ENCODE measurements around the gene PGPEP1.
A peak's percentile ranks its signal among the peaks of the same experiment; 100 is the strongest.

The PGPEP1 gene

DNA sequence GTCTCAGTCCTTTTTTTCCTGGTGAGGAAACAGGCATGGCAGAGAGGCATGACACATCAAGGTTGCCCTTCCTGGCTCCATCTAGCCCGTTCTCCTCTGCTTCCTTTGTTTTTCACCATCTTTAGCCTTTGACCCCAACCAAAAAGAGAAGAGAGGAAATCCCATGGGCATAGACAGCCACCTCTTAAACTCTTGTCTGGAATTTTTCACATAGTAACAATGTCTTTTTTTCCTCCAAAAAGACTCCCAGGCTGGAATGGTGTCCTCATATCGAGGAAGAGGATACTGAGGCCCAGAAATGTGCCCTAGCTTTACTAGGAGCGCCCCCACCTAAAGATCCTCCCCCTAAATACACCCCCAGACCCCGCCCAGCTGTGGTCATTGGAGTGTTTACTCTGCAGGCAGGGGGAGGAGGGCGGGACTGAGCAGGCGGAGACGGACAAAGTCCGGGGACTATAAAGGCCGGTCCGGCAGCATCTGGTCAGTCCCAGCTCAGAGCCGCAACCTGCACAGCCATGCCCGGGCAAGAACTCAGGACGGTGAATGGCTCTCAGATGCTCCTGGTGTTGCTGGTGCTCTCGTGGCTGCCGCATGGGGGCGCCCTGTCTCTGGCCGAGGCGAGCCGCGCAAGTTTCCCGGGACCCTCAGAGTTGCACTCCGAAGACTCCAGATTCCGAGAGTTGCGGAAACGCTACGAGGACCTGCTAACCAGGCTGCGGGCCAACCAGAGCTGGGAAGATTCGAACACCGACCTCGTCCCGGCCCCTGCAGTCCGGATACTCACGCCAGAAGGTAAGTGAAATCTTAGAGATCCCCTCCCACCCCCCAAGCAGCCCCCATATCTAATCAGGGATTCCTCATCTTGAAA, 45.5 kb downstream of the PGPEP1 start, which contains the start of gene GDF15:
Gene GDF15, plus strand, starts transcription at position 484 of the 868 bp plus-strand sequence. Its CDS starts 32 bp downstream, at position 516.
- TF ChIP-seq, protein P1, sequence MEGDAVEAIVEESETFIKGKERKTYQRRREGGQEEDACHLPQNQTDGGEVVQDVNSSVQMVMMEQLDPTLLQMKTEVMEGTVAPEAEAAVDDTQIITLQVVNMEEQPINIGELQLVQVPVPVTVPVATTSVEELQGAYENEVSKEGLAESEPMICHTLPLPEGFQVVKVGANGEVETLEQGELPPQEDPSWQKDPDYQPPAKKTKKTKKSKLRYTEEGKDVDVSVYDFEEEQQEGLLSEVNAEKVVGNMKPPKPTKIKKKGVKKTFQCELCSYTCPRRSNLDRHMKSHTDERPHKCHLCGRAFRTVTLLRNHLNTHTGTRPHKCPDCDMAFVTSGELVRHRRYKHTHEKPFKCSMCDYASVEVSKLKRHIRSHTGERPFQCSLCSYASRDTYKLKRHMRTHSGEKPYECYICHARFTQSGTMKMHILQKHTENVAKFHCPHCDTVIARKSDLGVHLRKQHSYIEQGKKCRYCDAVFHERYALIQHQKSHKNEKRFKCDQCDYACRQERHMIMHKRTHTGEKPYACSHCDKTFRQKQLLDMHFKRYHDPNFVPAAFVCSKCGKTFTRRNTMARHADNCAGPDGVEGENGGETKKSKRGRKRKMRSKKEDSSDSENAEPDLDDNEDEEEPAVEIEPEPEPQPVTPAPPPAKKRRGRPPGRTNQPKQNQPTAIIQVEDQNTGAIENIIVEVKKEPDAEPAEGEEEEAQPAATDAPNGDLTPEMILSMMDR (conservative IDR thresholded peaks at IDR 0.05; ENCODE audit: low read depth, low read length), result peak; percentile 81
- H3K4me3 ChIP-seq (ENCODE audit: low read length), result peak within 1 kb of the TSS; percentile 88
- DNase-seq (ENCODE audit: low read depth), result no peak

DNA sequence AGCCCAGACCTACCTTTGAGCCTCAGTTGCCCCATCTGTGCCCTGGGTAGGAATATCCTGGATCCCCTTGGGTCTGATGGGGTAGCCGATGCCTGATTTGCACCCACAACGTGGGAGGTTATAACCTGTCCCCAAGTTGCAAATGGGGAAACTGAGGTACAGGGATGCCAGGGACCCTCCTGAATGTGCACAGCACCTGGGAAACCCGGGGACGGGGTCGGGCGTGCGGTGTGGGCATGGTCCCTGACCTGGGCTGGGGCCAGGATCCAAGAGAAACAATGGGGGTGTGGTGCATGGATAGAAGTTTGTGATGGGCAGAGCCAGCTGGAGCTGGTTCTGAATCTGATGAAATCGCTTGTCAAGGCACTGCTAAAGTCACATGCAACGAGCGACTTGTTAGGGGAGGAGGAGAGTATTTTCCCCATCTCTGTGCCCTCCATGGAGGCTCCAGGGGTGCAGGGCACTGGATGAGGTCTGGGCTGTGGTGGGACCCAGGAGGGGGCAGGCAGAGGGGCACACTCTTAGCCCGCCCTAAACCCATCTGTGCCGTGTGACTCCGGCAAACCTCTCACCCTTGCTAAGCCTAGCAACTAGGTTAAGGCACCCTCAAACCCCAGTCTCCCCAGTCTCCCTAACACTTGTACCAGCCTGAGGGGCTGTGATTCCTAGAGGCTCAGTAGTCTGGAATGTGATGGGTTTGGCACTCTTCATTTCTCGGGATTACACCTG, 46.3 kb downstream of the PGPEP1 start:
- no peak for DNase-seq (ENCODE audit: low read depth)
- TF ChIP-seq, protein P1 (conservative IDR thresholded peaks at IDR 0.05; ENCODE audit: low read depth, low read length), result no peak
- peak overlapping the region; percentile 88 for H3K4me3 ChIP-seq (ENCODE audit: low read length)

DNA sequence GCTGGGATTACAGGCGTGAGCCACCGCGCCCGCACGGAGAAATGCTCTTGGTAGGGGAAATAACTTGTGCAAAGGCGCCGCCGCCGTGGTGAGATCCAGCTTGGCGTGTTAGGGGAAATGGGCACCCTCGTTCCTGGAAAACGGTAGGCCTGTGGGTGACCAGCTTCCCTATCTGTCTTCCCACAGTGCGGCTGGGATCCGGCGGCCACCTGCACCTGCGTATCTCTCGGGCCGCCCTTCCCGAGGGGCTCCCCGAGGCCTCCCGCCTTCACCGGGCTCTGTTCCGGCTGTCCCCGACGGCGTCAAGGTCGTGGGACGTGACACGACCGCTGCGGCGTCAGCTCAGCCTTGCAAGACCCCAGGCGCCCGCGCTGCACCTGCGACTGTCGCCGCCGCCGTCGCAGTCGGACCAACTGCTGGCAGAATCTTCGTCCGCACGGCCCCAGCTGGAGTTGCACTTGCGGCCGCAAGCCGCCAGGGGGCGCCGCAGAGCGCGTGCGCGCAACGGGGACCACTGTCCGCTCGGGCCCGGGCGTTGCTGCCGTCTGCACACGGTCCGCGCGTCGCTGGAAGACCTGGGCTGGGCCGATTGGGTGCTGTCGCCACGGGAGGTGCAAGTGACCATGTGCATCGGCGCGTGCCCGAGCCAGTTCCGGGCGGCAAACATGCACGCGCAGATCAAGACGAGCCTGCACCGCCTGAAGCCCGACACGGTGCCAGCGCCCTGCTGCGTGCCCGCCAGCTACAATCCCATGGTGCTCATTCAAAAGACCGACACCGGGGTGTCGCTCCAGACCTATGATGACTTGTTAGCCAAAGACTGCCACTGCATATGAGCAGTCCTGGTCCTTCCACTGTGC, 47.9 kb downstream of the PGPEP1 start:
- TF ChIP-seq, protein P1 (conservative IDR thresholded peaks at IDR 0.05; ENCODE audit: low read depth, low read length), result peak; percentile 82
- H3K4me3 ChIP-seq (ENCODE audit: low read length), result peak overlapping the region; percentile 88
- DNase-seq (ENCODE audit: low read depth), result no peak

DNA sequence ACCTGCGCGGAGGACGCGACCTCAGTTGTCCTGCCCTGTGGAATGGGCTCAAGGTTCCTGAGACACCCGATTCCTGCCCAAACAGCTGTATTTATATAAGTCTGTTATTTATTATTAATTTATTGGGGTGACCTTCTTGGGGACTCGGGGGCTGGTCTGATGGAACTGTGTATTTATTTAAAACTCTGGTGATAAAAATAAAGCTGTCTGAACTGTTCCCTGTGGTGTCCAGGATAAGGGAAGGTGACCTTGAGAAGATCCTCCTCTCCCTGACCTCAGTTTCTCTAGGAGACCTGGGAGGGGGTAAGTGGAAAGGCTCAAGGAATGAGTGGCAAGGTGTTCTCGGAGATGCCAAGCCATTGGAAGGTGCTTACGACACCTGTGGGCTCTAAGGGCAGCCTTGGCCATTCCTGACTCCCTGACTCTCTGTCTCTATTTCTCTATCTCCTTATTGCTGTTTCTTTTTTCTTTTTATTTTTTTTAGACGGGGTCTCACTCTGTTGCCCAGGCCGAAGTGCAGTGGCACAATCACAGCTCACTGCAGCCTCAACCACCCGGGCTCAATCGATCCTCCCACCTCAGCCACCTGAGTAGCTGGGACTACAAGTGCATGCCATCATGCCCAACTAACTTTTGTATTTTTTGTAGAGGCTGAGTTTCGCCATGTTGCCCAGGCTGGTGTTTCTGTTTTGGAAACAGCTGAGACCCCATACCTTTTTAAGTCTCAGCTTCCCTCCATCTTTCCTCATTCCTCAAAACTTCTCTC, 48.7 kb downstream of the PGPEP1 start:
- TF ChIP-seq, protein P1 (conservative IDR thresholded peaks at IDR 0.05; ENCODE audit: low read depth, low read length), result no peak
- no peak for DNase-seq (ENCODE audit: low read depth)
- peak overlapping the region; percentile 88 for H3K4me3 ChIP-seq (ENCODE audit: low read length)

DNA sequence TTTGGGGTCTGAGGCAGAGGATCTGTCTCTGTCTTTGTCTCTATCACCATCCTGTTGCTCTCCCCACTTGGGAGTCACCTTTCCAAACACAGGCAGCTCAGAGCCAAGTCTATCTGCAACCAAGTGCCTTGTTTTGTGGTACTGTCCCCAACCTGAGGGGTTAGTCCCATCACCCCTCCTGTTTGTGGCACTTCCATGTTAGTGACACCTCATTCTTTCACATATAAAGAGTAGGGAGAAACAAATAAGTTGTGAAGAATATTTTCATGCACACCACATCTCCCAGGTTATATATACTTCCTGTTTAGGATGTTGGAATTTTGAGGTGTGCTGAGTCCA, 49.3 kb downstream of the PGPEP1 start:
- TF ChIP-seq, protein P1 (conservative IDR thresholded peaks at IDR 0.05; ENCODE audit: low read depth, low read length), result no peak
- DNase-seq (ENCODE audit: low read depth), result no peak
- peak overlapping the region; percentile 88 for H3K4me3 ChIP-seq (ENCODE audit: low read length)
